ENCODE results near the gene PRKG2. TPM values are rescaled to one million over a fixed set of nuclear protein-coding genes. Genes with fewer than 3 reads are reported as not detected.
"Not testable (repeated sequence)": the region's sequence is repeated elsewhere in the genome, so short reads cannot be mapped to it uniquely, and the experiment has no call there.

PRKG2 gene
- total and polyA plus RNA-seq, 7 experiments from 2014 or later, result 0.19 to 3.4 (median 1.5) TPM

DNA sequence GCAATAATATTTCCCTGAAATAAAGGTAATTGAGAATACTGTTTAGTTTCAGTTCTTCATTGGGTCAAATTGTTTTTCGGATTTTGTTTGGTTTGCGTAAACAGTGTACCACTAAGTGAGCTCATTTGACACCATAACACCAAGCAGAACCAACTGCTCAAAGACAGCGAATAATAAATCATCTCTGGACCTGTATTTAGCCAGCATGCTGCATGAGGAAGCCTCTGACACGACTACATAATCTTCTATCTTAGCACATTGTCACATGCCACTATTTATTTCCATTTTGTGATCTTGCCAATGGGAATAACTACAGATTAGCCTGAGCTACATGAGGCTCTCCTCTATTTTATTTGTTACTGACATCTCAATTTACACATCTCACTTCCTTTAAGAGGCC is 12.1 kb upstream of the PRKG2 start:
- Mint-ChIP-seq H3K36me3 (peaks cover 0 to 7% (median 0%) of the 10 kb centered on the region in 5 donors), H3K4me3 (no peak overlapping the region), H3K4me1 (no peaks in the 10 kb centered on the region), H3K9me3 (peaks cover 0 to 21% (median 10%) of the 10 kb centered on the region in 11 donors), H3K27ac (no peak overlapping the region), H3K27me3 (peaks cover 0 to 27% (median 7%) of the 10 kb centered on the region in 5 donors)
- POLR2A ChIA-PET, result no interaction called here
- no peaks in the 10 kb centered on the region for H3K4me1 ChIP-seq (ENCODE audit: control insufficient read depth in 2 of 2, insufficient read depth in 2 of 2, low read length in 2 of 2)
- CTCF ChIA-PET, result no interaction called here
- H3K9me3 ChIP-seq (ENCODE audit: control insufficient read depth in 2 of 3, low read length in 3 of 3), result no peaks in the 10 kb centered on the region
- ATAC-seq (no peak), DNase-seq (no peak)
- H3K4me3 ChIP-seq (ENCODE audit: low read length), result no peak overlapping the region
- no peaks in the 10 kb centered on the region for H3K27me3 ChIP-seq (ENCODE audit: control insufficient read depth in 2 of 2, insufficient read depth in 2 of 2, low read length in 2 of 2)
- H3K27ac ChIP-seq (ENCODE audit: low read depth, low read length), result no peak overlapping the region
- H3K36me3 ChIP-seq (ENCODE audit: control insufficient read depth in 2 of 3, insufficient read depth in 3 of 3, low read length in 3 of 3), result no peaks in the 10 kb centered on the region
- intact Hi-C loops (cut with micrococcal nuclease), result no loop called here

DNA sequence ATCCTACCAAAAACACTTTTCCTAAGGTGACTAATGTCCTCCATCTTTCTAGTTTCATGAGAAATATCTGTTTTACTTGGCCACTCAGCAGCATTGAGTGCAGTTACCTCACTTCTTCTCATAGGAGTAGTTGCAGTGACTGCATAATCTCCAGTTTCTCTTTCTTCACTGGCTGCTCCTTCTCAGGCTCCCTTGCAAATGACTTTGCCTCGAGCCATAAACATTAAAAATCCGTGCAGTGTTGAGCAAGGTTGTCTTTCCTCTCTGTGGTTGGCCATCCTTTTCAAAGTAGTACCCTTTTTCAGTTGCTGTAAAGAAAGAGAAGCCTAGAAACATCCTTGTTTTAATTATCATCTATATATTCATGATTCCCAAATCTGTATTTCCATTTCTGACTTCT is 10.2 kb upstream of the PRKG2 start:
- H3K36me3 Mint-ChIP-seq, result peaks cover 0 to 8% (median 0%) of the 10 kb centered on the region in 5 donors
- no peak overlapping the region for H3K4me3 Mint-ChIP-seq
- H3K9me3 Mint-ChIP-seq, result peaks cover 0 to 4% (median 1%) of the 10 kb centered on the region in 11 donors
- H3K27me3 Mint-ChIP-seq, result peaks cover 3 to 43% (median 16%) of the 10 kb centered on the region in 5 donors
- H3K27ac Mint-ChIP-seq, result no peak overlapping the region
- Histone ChIP-seq H3K4me1 (ENCODE audit: control insufficient read depth in 2 of 2, insufficient read depth in 2 of 2, low read length in 2 of 2) (no peaks in the 10 kb centered on the region), H3K27ac (ENCODE audit: low read depth, low read length) (no peak overlapping the region), H3K9me3 (ENCODE audit: control insufficient read depth in 2 of 3, low read length in 3 of 3) (no peaks in the 10 kb centered on the region), H3K36me3 (ENCODE audit: control insufficient read depth in 2 of 3, insufficient read depth in 3 of 3, low read length in 3 of 3) (no peaks in the 10 kb centered on the region), H3K4me3 (ENCODE audit: low read length) (no peak overlapping the region), H3K27me3 (ENCODE audit: control insufficient read depth in 2 of 2, insufficient read depth in 2 of 2, low read length in 2 of 2) (peaks cover 0 to under 1% of the 10 kb centered on the region in 2 donors)
- ChIA-PET CTCF (no interaction called here), POLR2A (no interaction called here)
- no peak for ATAC-seq
- DNase-seq, result no peak
- H3K4me1 Mint-ChIP-seq, result no peaks in the 10 kb centered on the region
- intact Hi-C loops (cut with micrococcal nuclease), result no loop called here

- H3K27ac Mint-ChIP-seq; H3K9me3 ChIP-seq (ENCODE audit: control insufficient read depth in 2 of 3, low read length in 3 of 3); H3K4me1 Mint-ChIP-seq; H3K36me3 ChIP-seq (ENCODE audit: control insufficient read depth in 2 of 3, insufficient read depth in 3 of 3, low read length in 3 of 3); H3K27me3 ChIP-seq (ENCODE audit: control insufficient read depth in 2 of 2, insufficient read depth in 2 of 2, low read length in 2 of 2); H3K4me3 ChIP-seq (ENCODE audit: low read length); H3K36me3 Mint-ChIP-seq; H3K4me1 ChIP-seq (ENCODE audit: control insufficient read depth in 2 of 2, insufficient read depth in 2 of 2, low read length in 2 of 2); DNase-seq; CTCF ChIA-PET; ATAC-seq; POLR2A ChIA-PET; intact Hi-C loops (cut with micrococcal nuclease); H3K4me3 Mint-ChIP-seq; H3K27ac ChIP-seq (ENCODE audit: low read depth, low read length): not testable (repeated sequence)
- peaks cover 0 to 11% (median 0%) of the 10 kb centered on the region in 11 donors for H3K9me3 Mint-ChIP-seq
- H3K27me3 Mint-ChIP-seq, result peaks cover 15 to 65% (median 28%) of the 10 kb centered on the region in 5 donors
Observed at GRCh38 chr4:81222082-81222472, 7.1 kb upstream of the PRKG2 start.

DNA sequence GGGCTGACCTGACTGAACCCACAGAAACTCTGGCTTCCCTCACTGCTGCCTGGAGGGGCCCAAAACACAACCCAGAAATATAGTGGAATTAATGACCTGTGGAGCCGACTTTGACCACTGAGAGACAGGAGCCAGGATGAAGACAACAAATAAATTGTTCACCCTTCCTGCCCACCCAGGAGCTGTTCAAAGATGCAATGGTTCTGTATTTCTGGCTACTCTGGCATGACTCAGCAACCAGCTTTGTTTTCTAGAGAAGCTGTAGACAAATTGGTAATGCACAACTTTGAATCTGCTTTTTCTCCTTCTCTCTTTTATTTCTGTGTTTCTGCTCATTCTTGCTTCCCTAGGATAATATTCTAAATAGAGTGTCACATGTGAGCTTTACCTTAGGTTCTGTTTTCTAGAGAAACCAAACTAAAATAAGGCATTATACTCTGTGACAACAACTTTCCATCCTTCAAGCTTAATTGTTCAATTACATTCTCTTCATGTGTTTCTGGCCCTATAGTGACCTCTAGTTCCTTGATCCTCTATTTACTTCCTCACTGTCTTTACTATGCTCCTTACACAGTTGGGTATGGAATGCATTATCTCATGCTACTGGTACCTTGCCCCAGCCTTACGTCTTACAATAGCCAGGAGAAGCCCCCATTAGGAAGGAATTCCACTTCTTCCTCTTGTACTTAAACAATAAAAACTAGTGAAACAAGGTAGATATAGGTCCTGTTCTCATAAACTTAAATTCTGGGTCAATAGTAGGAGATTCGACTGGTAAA is 6.5 kb upstream of the PRKG2 start:
- Mint-ChIP-seq H3K27ac (no peak overlapping the region), H3K27me3 (peaks cover 18 to 65% (median 28%) of the 10 kb centered on the region in 5 donors), H3K4me1 (no peaks in the 10 kb centered on the region), H3K9me3 (peaks cover 0 to 11% (median 0%) of the 10 kb centered on the region in 11 donors), H3K4me3 (no peak overlapping the region), H3K36me3 (peaks cover 0 to 8% (median 0%) of the 10 kb centered on the region in 5 donors)
- Histone ChIP-seq H3K9me3 (ENCODE audit: control insufficient read depth in 2 of 3, low read length in 3 of 3) (no peaks in the 10 kb centered on the region), H3K27ac (ENCODE audit: low read depth, low read length) (no peak overlapping the region), H3K36me3 (ENCODE audit: control insufficient read depth in 2 of 3, insufficient read depth in 3 of 3, low read length in 3 of 3) (no peaks in the 10 kb centered on the region), H3K4me3 (ENCODE audit: low read length) (no peak overlapping the region), H3K4me1 (ENCODE audit: control insufficient read depth in 2 of 2, insufficient read depth in 2 of 2, low read length in 2 of 2) (no peaks in the 10 kb centered on the region), H3K27me3 (ENCODE audit: control insufficient read depth in 2 of 2, insufficient read depth in 2 of 2, low read length in 2 of 2) (peaks cover 0 to 4% of the 10 kb centered on the region in 2 donors)
- CTCF ChIA-PET, result no interaction called here
- POLR2A ChIA-PET, result no interaction called here
- intact Hi-C loops (cut with micrococcal nuclease), result no loop called here
- no peak for ATAC-seq
- DNase-seq, result no peak

DNA sequence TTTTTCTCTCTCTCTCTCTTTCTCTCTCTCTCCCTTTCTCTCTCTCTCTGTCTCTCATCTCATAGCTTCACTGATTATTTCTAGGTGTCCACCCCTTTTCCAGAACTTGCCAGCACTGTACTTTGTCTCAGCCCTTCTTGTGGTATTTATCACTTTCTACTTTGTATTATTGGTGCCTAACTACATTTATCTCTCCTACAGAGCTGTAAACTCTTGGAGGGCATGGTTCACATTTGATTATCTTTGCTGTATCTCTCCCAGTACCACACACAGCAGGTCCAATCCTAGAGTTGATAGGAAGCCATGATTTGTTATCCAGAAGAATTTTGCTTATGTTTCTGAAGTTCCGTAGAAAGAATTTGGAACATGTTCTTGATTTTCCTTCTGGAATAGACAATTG is 5.2 kb upstream of the PRKG2 start:
- POLR2A ChIA-PET, result no interaction called here
- H3K36me3 ChIP-seq (ENCODE audit: control insufficient read depth in 2 of 3, insufficient read depth in 3 of 3, low read length in 3 of 3), result no peaks in the 10 kb centered on the region
- no peak overlapping the region for H3K27ac Mint-ChIP-seq

GRCh38 chr4:81218206-81218605 is 3.2 kb upstream of the PRKG2 start:
- Mint-ChIP-seq H3K4me1 (peaks cover 8 to 16% (median 11%) of the 10 kb centered on the region in 7 donors), H3K27ac (no peak overlapping the region), H3K4me3 (no peak overlapping the region), H3K36me3 (peaks cover 0 to 3% (median 0%) of the 10 kb centered on the region in 5 donors), H3K9me3 (peaks cover 0 to 8% (median 0%) of the 10 kb centered on the region in 11 donors), H3K27me3 (peaks cover 31 to 63% (median 39%) of the 10 kb centered on the region in 5 donors)
- ATAC-seq (no peak), DNase-seq (no peak)
- Histone ChIP-seq H3K36me3 (ENCODE audit: control insufficient read depth in 2 of 3, insufficient read depth in 3 of 3, low read length in 3 of 3) (no peaks in the 10 kb centered on the region), H3K9me3 (ENCODE audit: control insufficient read depth in 2 of 3, low read length in 3 of 3) (no peaks in the 10 kb centered on the region), H3K27ac (ENCODE audit: low read depth, low read length) (no peak overlapping the region), H3K4me3 (ENCODE audit: low read length) (no peak overlapping the region), H3K4me1 (ENCODE audit: control insufficient read depth in 2 of 2, insufficient read depth in 2 of 2, low read length in 2 of 2) (no peaks in the 10 kb centered on the region), H3K27me3 (ENCODE audit: control insufficient read depth in 2 of 2, insufficient read depth in 2 of 2, low read length in 2 of 2) (peaks cover 0 to 8% of the 10 kb centered on the region in 2 donors)
- intact Hi-C loops (cut with micrococcal nuclease), result no loop called here
- POLR2A ChIA-PET, result no interaction called here
- CTCF ChIA-PET, result no interaction called here

More for the DNA sequence above, 5.2 kb upstream of the PRKG2 start:
- no peaks in the 10 kb centered on the region for H3K9me3 ChIP-seq (ENCODE audit: control insufficient read depth in 2 of 3, low read length in 3 of 3)
- Mint-ChIP-seq H3K36me3 (peaks cover 0 to 8% (median 0%) of the 10 kb centered on the region in 5 donors), H3K27me3 (peaks cover 29 to 72% (median 39%) of the 10 kb centered on the region in 5 donors), H3K4me1 (peaks cover 4 to 9% (median 7%) of the 10 kb centered on the region in 7 donors), H3K4me3 (no peak overlapping the region), H3K9me3 (peaks cover 0 to 11% (median 0%) of the 10 kb centered on the region in 11 donors)
- CTCF ChIA-PET, result no interaction called here
- peaks cover 0 to 7% of the 10 kb centered on the region in 2 donors for H3K27me3 ChIP-seq (ENCODE audit: control insufficient read depth in 2 of 2, insufficient read depth in 2 of 2, low read length in 2 of 2)
- no peak for ATAC-seq
- intact Hi-C loops (cut with micrococcal nuclease), result no loop called here
- H3K27ac ChIP-seq (ENCODE audit: low read depth, low read length), result no peak overlapping the region
- DNase-seq, result no peak
- no peaks in the 10 kb centered on the region for H3K4me1 ChIP-seq (ENCODE audit: control insufficient read depth in 2 of 2, insufficient read depth in 2 of 2, low read length in 2 of 2)
- H3K4me3 ChIP-seq (ENCODE audit: low read length), result no peak overlapping the region

DNA sequence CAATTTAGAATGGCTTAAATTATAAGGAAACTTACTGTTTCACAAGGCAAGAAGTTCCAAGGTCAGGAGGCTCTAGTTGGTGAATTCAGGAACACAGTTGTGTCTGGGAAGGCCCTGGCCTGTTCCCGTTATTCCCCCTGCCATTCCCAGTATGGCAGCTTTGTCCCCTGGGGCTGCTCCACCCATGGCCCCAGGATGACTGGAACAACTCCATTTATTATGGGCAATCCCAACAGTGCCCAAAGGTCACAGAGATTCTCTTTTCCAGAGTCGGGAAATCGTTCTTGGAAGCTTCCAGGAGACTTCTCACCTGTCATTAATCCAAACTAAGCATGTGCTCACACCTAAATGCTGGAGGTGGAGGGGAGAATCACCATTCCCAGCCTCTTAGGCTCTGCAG is 2.8 kb upstream of the PRKG2 start:
- POLR2A ChIA-PET, result no interaction called here
- H3K4me3 ChIP-seq (ENCODE audit: low read length), result no peak overlapping the region
- ATAC-seq, result no peak

More for the DNA sequence above, 2.8 kb upstream of the PRKG2 start:
- Mint-ChIP-seq H3K4me1 (peaks cover 8 to 16% (median 11%) of the 10 kb centered on the region in 7 donors), H3K36me3 (peaks cover 0 to 3% (median 0%) of the 10 kb centered on the region in 5 donors), H3K4me3 (no peak overlapping the region), H3K9me3 (peaks cover 0 to 8% (median 0%) of the 10 kb centered on the region in 11 donors), H3K27ac (no peak overlapping the region), H3K27me3 (peaks cover 31 to 63% (median 39%) of the 10 kb centered on the region in 5 donors)
- intact Hi-C loops (cut with micrococcal nuclease), result no loop called here
- H3K4me1 ChIP-seq (ENCODE audit: control insufficient read depth in 2 of 2, insufficient read depth in 2 of 2, low read length in 2 of 2), result no peaks in the 10 kb centered on the region
- no peak for DNase-seq
- H3K9me3 ChIP-seq (ENCODE audit: control insufficient read depth in 2 of 3, low read length in 3 of 3), result no peaks in the 10 kb centered on the region
- CTCF ChIA-PET, result no interaction called here
- no peak overlapping the region for H3K27ac ChIP-seq (ENCODE audit: low read depth, low read length)
- no peaks in the 10 kb centered on the region for H3K36me3 ChIP-seq (ENCODE audit: control insufficient read depth in 2 of 3, insufficient read depth in 3 of 3, low read length in 3 of 3)
- peaks cover 0 to 11% of the 10 kb centered on the region in 2 donors for H3K27me3 ChIP-seq (ENCODE audit: control insufficient read depth in 2 of 2, insufficient read depth in 2 of 2, low read length in 2 of 2)
